GM18873 (cell line): ENCODE results near the gene ACIN1.
"Not testable (repeated sequence)": the region's sequence is repeated elsewhere in the genome, so short reads cannot be mapped to it uniquely, and the experiment has no call there.

Experiments
- ATAC-seq: cut with Tn5 transposase; IDR thresholded peaks from one replicate; pipeline ENCODE4 v1.9.1; 2021; ENCODE audit warnings: mild to moderate bottlenecking, moderate library complexity, moderate number of reproducible peaks; ENCODE audit not compliant: unreplicated experiment, low FRiP score

ACIN1 gene

GRCh38 chr14:23107620-23108019, 12.7 kb upstream of the ACIN1 start:
- not testable (repeated sequence) for ATAC-seq

- ATAC-seq = no peak
Measured at GRCh38 chr14:23106747-23107045, 11.8 kb upstream of the ACIN1 start.

- ATAC-seq = no peak
Measured at GRCh38 chr14:23105348-23105824, 10.4 kb upstream of the ACIN1 start.

GRCh38 chr14:23104591-23105347, 9.8 kb upstream of the ACIN1 start, which contains the start of gene CIROP:
CIROP (minus strand) TSS chr14:23104989; CDS start chr14:23104920, 69 bp downstream.
- no peak for ATAC-seq

GRCh38 chr14:23104070-23104590, 9.2 kb upstream of the ACIN1 start:
- ATAC-seq = no peak

GRCh38 chr14:23103581-23103980, 8.6 kb upstream of the ACIN1 start:
- ATAC-seq = no peak

GRCh38 chr14:23102801-23103200, 7.9 kb upstream of the ACIN1 start:
- ATAC-seq = no peak

GRCh38 chr14:23101986-23102625, 7.2 kb upstream of the ACIN1 start:
- ATAC-seq = no peak

- ATAC-seq = no peak
Measured at GRCh38 chr14:23101213-23101970, 6.5 kb upstream of the ACIN1 start.

- no peak for ATAC-seq
Measured at GRCh38 chr14:23099212-23099861, 4.4 kb upstream of the ACIN1 start.

- ATAC-seq = no peak
Measured at GRCh38 chr14:23097786-23098185, 2.9 kb upstream of the ACIN1 start.

- peak; percentile 92 for ATAC-seq
Measured at GRCh38 chr14:23095196-23096108, 516 bp upstream of the ACIN1 start, which contains the start of gene C14orf119. C14orf119 (plus strand) TSS chr14:23095505; CDS start chr14:23097659, 2,154 bp downstream.

GRCh38 chr14:23093991-23094665, 808 bp downstream of the ACIN1 start:
- no peak for ATAC-seq

- ATAC-seq = no peak
Measured at GRCh38 chr14:23093526-23093925, 1.4 kb downstream of the ACIN1 start.

- no peak for ATAC-seq
Measured at GRCh38 chr14:23093104-23093503, 1.8 kb downstream of the ACIN1 start.

- ATAC-seq = no peak
Measured at GRCh38 chr14:23091294-23092225, 3.4 kb downstream of the ACIN1 start.

- ATAC-seq = no peak
Measured at GRCh38 chr14:23090254-23090636, 4.7 kb downstream of the ACIN1 start.
